ENCODE data around the gene TUBGCP3. TPM values are rescaled to one million over a fixed set of nuclear protein-coding genes. Genes with fewer than 3 reads are reported as not detected.

Gene TUBGCP3
- total and polyA plus RNA-seq, 2 experiments from 2014 or later = 12.8 to 40.2 TPM

GRCh38 chr13:112575675-112576074 lies 12.3 kb downstream of the TUBGCP3 start:
- ATAC-seq = peak; percentile 96

GRCh38 chr13:112574834-112575613 lies 12.9 kb downstream of the TUBGCP3 start:
- ATAC-seq = peak; percentile 42
- Histone ChIP-seq H2AFZ (no peak overlapping the region), H3K27ac (ENCODE audit: low read depth) (0 out of 2 replicates have a peak overlapping the region, but pooled peaks have one; percentile 16), H3K4me1 (ENCODE audit: insufficient read depth) (peaks cover 45% of the 10 kb centered on the region), H3K4me2 (no peak overlapping the region), H3K79me2 (replicated peaks; ENCODE audit: insufficient read depth) (peaks cover 94% of the 10 kb centered on the region), H4K20me1 (replicated peaks; ENCODE audit: insufficient read depth) (peaks cover 17% of the 10 kb centered on the region), H3K9me2 (ENCODE audit: insufficient read depth) (no peaks in the 10 kb centered on the region), H3K36me3 (ENCODE audit: insufficient read depth) (no peaks in the 10 kb centered on the region), H3K27me3 (ENCODE audit: insufficient read depth) (no peaks in the 10 kb centered on the region), H3K4me3 (no peak overlapping the region), H3F3A (replicated peaks; ENCODE audit: low read depth) (no peaks in the 10 kb centered on the region)
- Mint-ChIP-seq H3K36me3 (ENCODE audit: low read depth) (peaks cover 21% of the 10 kb centered on the region), H3K9me3 (peaks cover 6% of the 10 kb centered on the region), H3K4me3 (no peak overlapping the region), H3K4me1 (peaks cover 42% of the 10 kb centered on the region), H3K27me3 (ENCODE audit: insufficient read depth, low read depth, poor library complexity) (peaks cover 4% of the 10 kb centered on the region), H3K27ac (peak overlapping the region; percentile 50; the same call in 1 of the 2 replicates)
- DNase-seq (ENCODE audit: low spot score) = no peak
- TF ChIP-seq ZNF331 (CRISPR knock-in tag; IDR thresholded peaks at IDR 0.05; ENCODE audit: low read depth) (no peak), REST (IDR thresholded peaks at IDR 0.05; ENCODE audit: unreplicated experiment) (no peak), CREB1 (CRISPR knock-in tag; IDR thresholded peaks at IDR 0.05; ENCODE audit: low read depth) (no peak)

More at GRCh38 chr13:112575675-112576074, 12.3 kb downstream of the TUBGCP3 start:
- Mint-ChIP-seq H3K4me3 (no peak overlapping the region), H3K9me3 (peaks cover 6% of the 10 kb centered on the region), H3K36me3 (ENCODE audit: low read depth) (peaks cover 22% of the 10 kb centered on the region), H3K27ac (peak overlapping the region; percentile 57), H3K27me3 (ENCODE audit: insufficient read depth, low read depth, poor library complexity) (peaks cover 4% of the 10 kb centered on the region), H3K4me1 (peaks cover 41% of the 10 kb centered on the region)
- TF ChIP-seq EZH2 (IDR thresholded peaks at IDR 0.05; ENCODE audit: low read depth, unreplicated experiment) (no peak), EZH2phosphoT487 (IDR thresholded peaks at IDR 0.05; ENCODE audit: unreplicated experiment) (no peak), STAT1 (IDR thresholded peaks at IDR 0.05; ENCODE audit: unreplicated experiment) (no peak), NANOG (IDR thresholded peaks at IDR 0.05; ENCODE audit: borderline replicate concordance) (no peak), POLR2AphosphoS5 (IDR thresholded peaks at IDR 0.05; ENCODE audit: low read depth) (no peak), CREB1 (CRISPR knock-in tag; IDR thresholded peaks at IDR 0.05; ENCODE audit: low read depth) (no peak), CTCF (conservative IDR thresholded peaks at IDR 0.05; ENCODE audit: low read depth in 2 of 2) (peak; percentile 25 to 27; a peak in 3 of 4 replicates), ZNF331 (CRISPR knock-in tag; IDR thresholded peaks at IDR 0.05; ENCODE audit: low read depth) (no peak)
- DNase-seq (ENCODE audit: low spot score) = peak; percentile 70
- peaks cover 45% of the 10 kb centered on the region for H3K4me1 ChIP-seq (ENCODE audit: insufficient read depth)
- H3K4me3 ChIP-seq = no peak overlapping the region
- H3K27me3 ChIP-seq (ENCODE audit: insufficient read depth) = no peaks in the 10 kb centered on the region
- H3K9me2 ChIP-seq (ENCODE audit: insufficient read depth) = no peaks in the 10 kb centered on the region
- H3K79me2 ChIP-seq (replicated peaks; ENCODE audit: insufficient read depth) = peaks cover 94% of the 10 kb centered on the region
- no peaks in the 10 kb centered on the region for H3F3A ChIP-seq (replicated peaks; ENCODE audit: low read depth)
- H3K27ac ChIP-seq (ENCODE audit: low read depth) = 0 out of 2 replicates have a peak overlapping the region, but pooled peaks have one; percentile 28
- no peak overlapping the region for H2AFZ ChIP-seq
- H4K20me1 ChIP-seq (replicated peaks; ENCODE audit: insufficient read depth) = peaks cover 17% of the 10 kb centered on the region
- no peak overlapping the region for H3K4me2 ChIP-seq
- H3K36me3 ChIP-seq (ENCODE audit: insufficient read depth) = no peaks in the 10 kb centered on the region
